ENCODE data around the gene ZNF470.

Gene ZNF470

GRCh38 chr19:56637976-56638555, 70.8 kb downstream of the ZNF470 start:
- no peak overlapping the region for H3K4me3 Mint-ChIP-seq
- H3K27me3 Mint-ChIP-seq, result no peaks in the 10 kb centered on the region
- DNase-seq, result peak; percentile 40 to 46
- ATAC-seq, result peak; percentile 58
- no peaks in the 10 kb centered on the region for H3K4me1 Mint-ChIP-seq
- H3K9me3 Mint-ChIP-seq, result peaks cover 40 to 64% of the 10 kb centered on the region in 2 donors
- H3K27ac Mint-ChIP-seq, result no peak overlapping the region
